GM12892 (cell line): Measurements from ENCODE around the gene KPNB1.

ENCODE experiments used
- POLR2A ChIP-seq: IDR thresholded peaks from 2 replicates; pipeline ENCODE4 v1.6.1; 2011; ENCODE audit warnings: low read depth, low read length, control low read depth
- TAF1 ChIP-seq: IDR thresholded peaks from 2 replicates; pipeline ENCODE4 v1.6.1; 2011; ENCODE audit warnings: low read depth, mild to moderate bottlenecking, control low read depth, low read length, borderline replicate concordance

DNA sequence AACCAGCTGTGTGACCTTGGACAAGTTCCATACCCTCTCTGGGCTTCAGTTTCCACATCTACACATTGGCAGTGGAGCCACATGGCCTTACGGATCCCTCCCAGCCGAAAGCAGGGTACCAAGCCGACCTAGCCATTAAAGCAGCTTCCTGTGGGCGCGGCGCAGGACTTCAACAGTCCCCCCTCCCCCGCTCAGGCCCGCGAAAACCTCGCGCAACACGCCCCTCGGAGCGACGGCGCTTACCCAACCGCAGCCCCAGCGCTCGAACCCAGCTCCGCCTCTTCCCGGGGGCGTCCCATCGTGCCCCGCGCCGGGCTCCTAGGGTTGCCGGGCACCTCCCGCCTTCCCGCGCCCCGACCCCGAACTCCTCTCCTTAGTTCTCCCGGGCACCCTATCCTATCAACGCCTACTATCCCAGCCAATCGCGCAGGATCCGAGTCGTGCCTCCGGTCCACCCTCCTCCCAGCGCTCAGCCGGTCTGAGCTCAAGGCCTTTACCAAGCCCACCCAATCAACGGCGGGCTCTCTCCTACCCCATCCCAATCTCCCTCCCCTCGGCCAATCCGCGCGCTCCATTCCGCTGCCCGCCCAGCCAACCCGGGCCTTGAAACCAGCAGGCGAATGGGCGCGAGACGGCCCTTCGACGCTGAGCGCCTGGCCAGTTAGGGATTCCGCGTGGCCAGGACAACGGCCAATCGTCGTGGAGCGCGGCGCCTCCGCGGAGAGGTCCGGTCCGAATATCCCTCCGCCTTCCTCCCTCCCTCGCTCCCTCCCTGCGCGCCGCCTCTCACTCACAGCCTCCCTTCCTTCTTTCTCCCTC lies at the start of gene KPNB1:
- peak; percentile 89 for TF ChIP-seq POLR2A
- TF ChIP-seq TAF1, result peak; percentile 92; the same call in 1 of the 2 replicates
